Fibroblast of villous mesenchyme (primary cell): ENCODE data around the gene ZDHHC5. TPM values are rescaled to one million over a fixed set of nuclear protein-coding genes. Genes with fewer than 3 reads are reported as not detected.
A peak's percentile ranks its signal among the peaks of the same experiment; 100 is the strongest.
"Not testable (repeated sequence)": the region's sequence is repeated elsewhere in the genome, so short reads cannot be mapped to it uniquely, and the experiment has no call there.

Experiments used
- DNase-seq: peaks from one replicate; pipeline ENCODE4 v3.0.0-alpha.2; 2010; ENCODE audit warnings: low read depth
- H3K4me3 ChIP-seq: 2 replicates; pipeline ENCODE4 v1.5.1; 2011; ENCODE audit warnings: low read depth, mild to moderate bottlenecking, low read length
- CTCF ChIP-seq: IDR thresholded peaks from 2 replicates; pipeline ENCODE4 v1.5.1; 2012; ENCODE audit warnings: low read depth, mild to moderate bottlenecking, low read length; ENCODE audit not compliant: insufficient read depth
- total RNA-seq: library from RNA; depleted of rRNA; stranded (reverse); fragments of >200 nt; gene quantifications from 2 replicates; pipeline ENCODE4 v1.2.3, GENCODE V29; 2012

Gene ZDHHC5
- total RNA-seq, 1 donor = 59.6 TPM

GRCh38 chr11:57648801-57649735 is 18.8 kb upstream of the ZDHHC5 start:
- H3K4me3 ChIP-seq = peak overlapping the region; percentile 70
- no peak for TF ChIP-seq CTCF
- DNase-seq = no peak

- TF ChIP-seq CTCF = no peak
- DNase-seq = peak; percentile 84
- H3K4me3 ChIP-seq = peak within 1 kb of the TSS; percentile 70
Measured at GRCh38 chr11:57649826-57650738, 17.8 kb upstream of the ZDHHC5 start, which contains the start of gene YPEL4. YPEL4 (minus strand) TSS chr11:57649912; CDS start chr11:57647107, 2,805 bp downstream.

GRCh38 chr11:57650739-57651090 is 17.2 kb upstream of the ZDHHC5 start:
- DNase-seq = no peak
- no peak for TF ChIP-seq CTCF
- H3K4me3 ChIP-seq = no peak overlapping the region

- no peak for TF ChIP-seq CTCF
- no peak for DNase-seq
Measured at GRCh38 chr11:57651408-57651807, 16.5 kb upstream of the ZDHHC5 start.

GRCh38 chr11:57652230-57652629 is 15.7 kb upstream of the ZDHHC5 start:
- peak overlapping the region; percentile 18 for H3K4me3 ChIP-seq

More at GRCh38 chr11:57651408-57651807, 16.5 kb upstream of the ZDHHC5 start:
- no peak overlapping the region for H3K4me3 ChIP-seq

GRCh38 chr11:57652662-57653061 is 15.3 kb upstream of the ZDHHC5 start:
- no peak for DNase-seq
- no peak for TF ChIP-seq CTCF
- H3K4me3 ChIP-seq = peak overlapping the region; percentile 29

More at GRCh38 chr11:57652230-57652629, 15.7 kb upstream of the ZDHHC5 start:
- DNase-seq = not testable (repeated sequence)

GRCh38 chr11:57653163-57653562 is 14.8 kb upstream of the ZDHHC5 start:
- H3K4me3 ChIP-seq = peak overlapping the region; percentile 29

More at GRCh38 chr11:57653163-57653562, 14.8 kb upstream of the ZDHHC5 start:
- DNase-seq = no peak
- no peak for TF ChIP-seq CTCF
